HCT116 (cell line): Measurements from ENCODE around the gene AKR7A2. TPM values are rescaled to one million over a fixed set of nuclear protein-coding genes. Genes with fewer than 3 reads are reported as not detected.

ENCODE experiments used
- ATAC-seq: fragments of 200-7000 bp; cut with Tn5 transposase; 2 replicates; pipeline ENCODE4 v1.9.1; 2020; ENCODE audit warnings: mild to moderate bottlenecking, moderate library complexity
- BruUV-seq: library from RNA; stranded (reverse); fragments of 400-500 nt; replicated peaks from 2 replicates; lab custom pipeline; 2021; lab: Mats Ljungman, UMichigan
- CTCF ChIA-PET: fragments of 300-600 bp; sonication (Branson Sonifier 250); formaldehyde crosslinking; loops from one replicate; lab custom pipeline; 2021; ENCODE audit warnings: antibody characterized with exemption; lab: Charles Lee
- POLR2A ChIA-PET: fragments of 300-600, 350-600 bp; sonication (Branson Sonifier 250); formaldehyde crosslinking; loops from one replicate; lab custom pipeline; 2021; ENCODE audit warnings: antibody characterized with exemption; lab: Charles Lee
- RAD21 ChIA-PET, 2 experiments: fragments of 300-600 bp; sonication (Branson Sonifier 250); formaldehyde crosslinking; loops; one replicate each; lab custom pipeline; 2023; ENCODE audit warnings: low total read pairs in 2 of 2; ENCODE audit not compliant: uncharacterized antibody in 2 of 2, unreplicated experiment in 2 of 2, low non-redundant PET in 1 of 2; lab: Charles Lee
- DNase-seq: peaks from one replicate; pipeline ENCODE4 v3.0.0-alpha.2; 2010; ENCODE audit warnings: low read depth, low spot score
- H2AFZ ChIP-seq: fragments of 200-600 bp; shearing (Covaris generic), sonication (generic); 2 replicates; pipeline ENCODE4 v1.6.1; 2017; ENCODE audit warnings: low read depth, mixed run types, mixed read lengths, antibody characterized with exemption, low read length; ENCODE audit not compliant: poor library complexity, severe bottlenecking
- H3K27ac ChIP-seq: 2 replicates; pipeline ENCODE4 v1.5.1; 2012; ENCODE audit warnings: low read depth, low read length
- H3K27me3 ChIP-seq: fragments of 200-600 bp; sonication (generic); 2 replicates; pipeline ENCODE4 v1.6.1; 2016; ENCODE audit warnings: mixed run types, low read length, mixed read lengths; ENCODE audit not compliant: insufficient read depth
- H3K36me3 ChIP-seq, 2 experiments: fragments of 200-500 bp in 1 of 2; fragments of 200-600 bp in 1 of 2; sonication (Bioruptor generic) in 1 of 2; sonication (generic) in 1 of 2; 2 replicates each; pipeline versions ENCODE4 v1.5.1 to v1.6.1; 2014 to 2016; ENCODE audit warnings: low read length in 2 of 2, inconsistent platforms in 1 of 2, mixed read lengths in 1 of 2, mixed run types in 1 of 2; ENCODE audit not compliant: insufficient read depth in 2 of 2, control insufficient read depth in 1 of 2
- H3K4me1 ChIP-seq, 2 experiments: fragments of 200-600 bp in 1 of 2; sonication (generic) in 1 of 2; 2 replicates each; pipeline versions ENCODE4 v1.5.1 to v1.6.1; 2012 to 2017; ENCODE audit warnings: low read length in 2 of 2, inconsistent platforms in 1 of 2, mild to moderate bottlenecking in 1 of 2, mixed read lengths in 1 of 2, mixed run types in 1 of 2, moderate library complexity in 1 of 2; ENCODE audit not compliant: insufficient read depth in 2 of 2, control insufficient read depth in 1 of 2
- H3K4me2 ChIP-seq: fragments of 200-600 bp; sonication (generic); 2 replicates; pipeline ENCODE4 v1.6.1; 2017; ENCODE audit warnings: mixed run types, low read length, mixed read lengths
- H3K4me3 ChIP-seq, 2 experiments: fragments of 200-600 bp in 1 of 2; sonication (generic) in 1 of 2; replicated peaks in 1 of 2; 2 replicates each; pipeline ENCODE4 v1.5.1; 2011 to 2016; ENCODE audit warnings: low read length in 2 of 2, control low read depth in 1 of 2, low read depth in 1 of 2, mild to moderate bottlenecking in 1 of 2, mixed read lengths in 1 of 2, mixed run types in 1 of 2
- H3K79me2 ChIP-seq: fragments of 200-600 bp; sonication (generic); 2 replicates; pipeline ENCODE4 v1.6.1; 2017; ENCODE audit warnings: mild to moderate bottlenecking, mixed run types, low read length, moderate library complexity, mixed read lengths; ENCODE audit not compliant: insufficient read depth
- H3K9ac ChIP-seq: fragments of 200-600 bp; sonication (generic); 2 replicates; pipeline ENCODE4 v1.6.1; 2016; ENCODE audit warnings: low read length, mixed read lengths
- H3K9me2 ChIP-seq: fragments of 200-600 bp; sonication (generic), shearing (Covaris generic); 2 replicates; pipeline ENCODE4 v1.6.1; 2017; ENCODE audit warnings: mixed run types, mild to moderate bottlenecking, moderate library complexity; ENCODE audit not compliant: insufficient read depth
- H3K9me3 ChIP-seq, 2 experiments: fragments of 200-500 bp in 1 of 2; fragments of 200-600 bp in 1 of 2; sonication (Bioruptor generic) in 1 of 2; sonication (generic) in 1 of 2; 2 replicates each; pipeline ENCODE4 v1.6.1; 2014 to 2017; ENCODE audit warnings: low read length in 2 of 2, mixed read lengths in 2 of 2, inconsistent platforms in 1 of 2, low read depth in 1 of 2, mild to moderate bottlenecking in 1 of 2, mixed run types in 1 of 2, moderate library complexity in 1 of 2; ENCODE audit not compliant: control insufficient read depth in 1 of 2, insufficient read depth in 1 of 2
- H4K20me1 ChIP-seq: fragments of 200-600 bp; sonication (generic), shearing (Covaris generic); 2 replicates; pipeline ENCODE4 v1.6.1; 2017; ENCODE audit warnings: mixed run types, mild to moderate bottlenecking, moderate library complexity; ENCODE audit not compliant: insufficient read depth
- ATF3 ChIP-seq: IDR thresholded peaks from 2 replicates; pipeline ENCODE4 v1.6.1; 2012
- CBX3 ChIP-seq: IDR thresholded peaks from 2 replicates; pipeline ENCODE4 v1.6.1; 2012; ENCODE audit warnings: low read depth
- CEBPB ChIP-seq: IDR thresholded peaks from 2 replicates; pipeline ENCODE4 v1.6.1; 2012; ENCODE audit warnings: low read depth
- CTCF ChIP-seq, 3 experiments: fragments of 200-600 bp in 1 of 3; sonication (generic) in 1 of 3; IDR thresholded peaks in 2 of 3; conservative IDR thresholded peaks in 1 of 3; 2 replicates each; pipeline ENCODE4 v1.5.1; 2012 to 2017; ENCODE audit warnings: low read depth in 2 of 3, low read length in 2 of 3, antibody characterized with exemption in 1 of 3, borderline replicate concordance in 1 of 3, control low read depth in 1 of 3, mild to moderate bottlenecking in 1 of 3, mixed read lengths in 1 of 3, mixed run types in 1 of 3, moderate library complexity in 1 of 3; ENCODE audit not compliant: insufficient read depth in 1 of 3
- ELF1 ChIP-seq: IDR thresholded peaks from 2 replicates; pipeline ENCODE4 v1.6.1; 2012; ENCODE audit warnings: low read depth, borderline replicate concordance
- EZH2 ChIP-seq: fragments of 200-600 bp; sonication (generic); IDR thresholded peaks from 2 replicates; pipeline ENCODE4 v1.6.1; 2017; ENCODE audit warnings: antibody characterized with exemption, mixed run types
- EZH2phosphoT487 ChIP-seq: fragments of 200-600 bp; IDR thresholded peaks from 2 replicates; pipeline ENCODE4 v1.6.1; 2018; ENCODE audit warnings: antibody characterized with exemption, borderline replicate concordance
- FOSL1 ChIP-seq: IDR thresholded peaks from 2 replicates; pipeline ENCODE4 v1.6.1; 2012; ENCODE audit warnings: low read depth
- JUND ChIP-seq: IDR thresholded peaks from 2 replicates; pipeline ENCODE4 v1.6.1; 2012
- RAD21 ChIP-seq: IDR thresholded peaks from 2 replicates; pipeline ENCODE4 v1.6.1; 2012; ENCODE audit warnings: low read depth, mild to moderate bottlenecking
- SRF ChIP-seq: IDR thresholded peaks from 2 replicates; pipeline ENCODE4 v1.6.1; 2012; ENCODE audit warnings: low read depth
- TCF7L2 ChIP-seq: IDR thresholded peaks from 2 replicates; pipeline ENCODE4 v1.7.0; 2011; ENCODE audit warnings: borderline replicate concordance, inconsistent platforms; ENCODE audit not compliant: insufficient read depth, insufficient read length; ENCODE audit errors: extremely low read depth
- YY1 ChIP-seq: IDR thresholded peaks from 2 replicates; pipeline ENCODE4 v1.6.1; 2011; ENCODE audit warnings: low read length, low read depth, moderate library complexity, mild to moderate bottlenecking; ENCODE audit not compliant: insufficient replicate concordance; ENCODE audit errors: extremely low read depth
- ZBTB33 ChIP-seq: IDR thresholded peaks from 2 replicates; pipeline ENCODE4 v1.6.1; 2011; ENCODE audit warnings: mild to moderate bottlenecking, low read length, moderate library complexity; ENCODE audit not compliant: insufficient replicate concordance; ENCODE audit errors: extremely low read depth
- ZFX ChIP-seq: fragments of 450-650 bp; IDR thresholded peaks from 2 replicates; pipeline ENCODE4 v1.6.1; 2017
- ZNF274 ChIP-seq: fragments of 200-500 bp; sonication (Bioruptor generic); IDR thresholded peaks from 2 replicates; pipeline ENCODE4 v1.6.1; 2014; ENCODE audit warnings: mild to moderate bottlenecking, low read depth, low read length, inconsistent platforms
- intact Hi-C: fragments of 100-400 bp; cut with micrococcal nuclease; formaldehyde crosslinking; loops from 2 replicates; pipeline ENCODE4 v1.10.0; 2022
- total RNA-seq: library from RNA; stranded (reverse); gene quantifications from one replicate; pipeline ENCODE4 v1.2.1, GENCODE V29; 2021; ENCODE audit not compliant: unreplicated experiment

AKR7A2 gene
- total RNA-seq, 1 experiment from 2014 or later, result 90.8 TPM

GRCh38 chr1:19360843-19361610 lies 49.1 kb upstream of the AKR7A2 start:
- no peak for DNase-seq
- Histone ChIP-seq H2AFZ (no peak overlapping the region), H3K27ac (no peak overlapping the region), H3K4me1 (no peaks in the 10 kb centered on the region), H3K79me2 (peaks cover 13% of the 10 kb centered on the region; the same call in 1 of the 2 replicates), H3K27me3 (no peaks in the 10 kb centered on the region), H3K9me2 (no peaks in the 10 kb centered on the region), H3K4me2 (no peak overlapping the region), H3K36me3 (0 out of 4 replicates have a peak, but pooled peaks cover 0 to 3% of the 10 kb centered on the region in 2 experiments), H3K9me3 (no peaks in the 10 kb centered on the region), H3K9ac (no peak overlapping the region), H3K4me3 (no peak overlapping the region), H4K20me1 (no peaks in the 10 kb centered on the region)
- ChIA-PET RAD21 (no interaction called here), POLR2A (no interaction called here), CTCF (no interaction called here)
- no peak for ATAC-seq
- intact Hi-C loops, result no loop called here
- no TSS peak for BruUV-seq
- TF ChIP-seq CBX3 (no peak), TCF7L2 (no peak), ZFX (no peak), FOSL1 (no peak), ZBTB33 (no peak), JUND (no peak), ELF1 (no peak), RAD21 (no peak), CEBPB (no peak), ZNF274 (no peak), YY1 (no peak), ATF3 (no peak), SRF (no peak), EZH2phosphoT487 (no peak), CTCF (IDR thresholded peaks at IDR 0.05 in 2 of 3, conservative IDR thresholded peaks at IDR 0.05 in 1 of 3; ENCODE audit: borderline replicate concordance in 1 of 3, insufficient read depth in 1 of 3, low read depth in 2 of 3, low read length in 2 of 3) (no peak), EZH2 (no peak)
